UCSD-AML1 (cell line): ENCODE results near the gene FAM20C.

ENCODE experiments used
- DNase-seq: peaks from one replicate; lab custom pipeline; 2025; ENCODE audit not compliant: unreplicated experiment; lab: John Stamatoyannopoulos, UW

The FAM20C gene

DNA sequence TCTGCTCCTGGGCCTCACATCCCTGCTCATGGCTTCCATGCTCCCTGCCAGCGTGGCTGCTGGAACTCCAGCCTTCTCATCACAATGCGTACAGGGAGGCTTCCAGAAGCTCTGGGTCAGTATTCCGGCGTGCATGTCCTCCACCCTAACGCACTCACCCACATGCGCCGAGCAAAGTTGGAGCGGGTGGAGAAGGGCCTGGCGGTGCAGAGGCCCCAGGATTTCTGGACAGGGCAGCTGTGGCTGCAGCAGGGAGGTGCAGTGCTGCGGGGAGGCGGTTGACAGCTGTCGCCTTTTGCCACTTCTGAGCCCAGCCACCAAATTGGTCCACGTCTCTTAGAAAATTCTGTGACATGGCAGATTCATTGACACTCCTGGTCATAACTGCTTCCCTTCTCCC lies 33.6 kb upstream of the FAM20C start:
- DNase-seq, result no peak

DNA sequence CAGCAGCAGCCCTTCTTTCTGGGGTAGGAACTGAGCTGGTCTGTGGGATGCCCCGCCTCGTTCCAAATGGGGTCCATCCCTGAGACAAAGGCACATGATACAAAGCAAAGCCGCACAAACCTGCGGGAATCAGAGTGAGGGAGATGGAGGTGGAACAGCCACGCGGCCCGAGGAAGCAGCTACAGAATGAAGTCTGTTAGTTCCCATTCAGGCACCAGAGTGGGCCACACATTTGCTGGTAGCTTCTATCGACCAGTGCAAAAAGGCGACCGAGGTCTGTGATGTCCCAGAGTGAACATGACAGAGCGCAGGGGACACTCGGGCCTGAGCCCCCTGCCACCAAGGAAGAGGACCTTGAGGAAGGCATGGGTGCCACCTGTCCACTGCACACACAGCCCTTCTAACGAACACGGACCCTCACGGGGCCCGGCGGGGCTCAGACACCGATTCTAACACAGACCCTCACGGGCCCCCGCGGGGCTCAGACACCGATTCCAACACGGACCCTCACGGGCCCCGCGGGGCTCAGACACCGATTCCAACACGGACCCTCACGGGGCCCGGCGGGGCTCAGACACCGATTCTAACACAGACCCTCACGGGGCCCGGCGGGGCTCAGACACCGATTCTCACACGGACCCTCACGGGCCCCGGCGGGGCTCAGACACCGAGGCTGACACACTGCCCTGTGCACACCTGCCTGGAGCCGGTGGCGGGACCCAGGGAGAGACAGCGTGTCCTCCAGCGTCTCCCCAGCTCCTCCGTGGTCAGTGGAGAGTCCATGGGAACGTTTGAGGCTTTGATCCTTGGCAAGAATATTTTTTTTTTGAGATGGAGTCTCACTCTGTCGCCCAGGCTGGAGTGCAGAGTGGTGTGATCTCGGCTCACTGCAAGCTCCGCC lies 32.8 kb upstream of the FAM20C start:
- no peak for DNase-seq

DNA sequence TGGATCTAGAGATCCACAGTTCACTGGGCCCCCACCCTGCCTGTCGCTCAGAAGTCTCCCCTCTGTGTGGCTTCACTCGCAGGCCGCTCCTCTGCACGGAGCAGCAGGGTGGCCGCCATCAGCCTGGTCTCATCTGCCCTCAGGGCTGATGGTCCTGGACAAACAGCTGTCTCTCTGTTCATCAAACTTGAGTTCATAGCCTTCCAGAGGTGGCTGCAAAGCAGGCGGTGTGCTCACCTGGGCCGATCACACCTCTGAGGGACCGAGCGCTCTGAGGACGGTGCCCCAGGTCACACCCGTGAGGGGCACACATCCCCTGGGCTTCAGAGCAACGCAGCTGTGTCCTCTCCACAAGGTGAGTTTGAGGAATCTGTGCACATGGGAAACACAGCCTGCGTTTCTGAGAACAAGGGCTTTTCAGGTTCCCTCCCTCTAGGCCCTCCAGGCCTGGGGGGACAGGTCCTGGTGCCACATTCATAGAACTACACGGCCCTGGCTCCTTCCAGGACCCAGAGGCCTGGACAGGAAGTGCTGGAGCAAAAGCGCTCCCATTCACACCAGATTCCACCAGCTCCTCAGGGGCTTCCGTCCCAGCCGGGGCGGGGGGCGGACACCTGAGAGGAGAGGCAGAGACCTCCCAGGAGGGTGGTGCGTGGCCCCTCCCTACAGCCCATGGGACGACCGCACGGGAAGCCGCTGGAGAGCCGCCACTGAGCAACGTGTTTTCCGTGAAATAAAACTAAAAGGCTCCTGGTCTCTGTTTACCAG lies 31.2 kb upstream of the FAM20C start:
- no peak for DNase-seq

DNA sequence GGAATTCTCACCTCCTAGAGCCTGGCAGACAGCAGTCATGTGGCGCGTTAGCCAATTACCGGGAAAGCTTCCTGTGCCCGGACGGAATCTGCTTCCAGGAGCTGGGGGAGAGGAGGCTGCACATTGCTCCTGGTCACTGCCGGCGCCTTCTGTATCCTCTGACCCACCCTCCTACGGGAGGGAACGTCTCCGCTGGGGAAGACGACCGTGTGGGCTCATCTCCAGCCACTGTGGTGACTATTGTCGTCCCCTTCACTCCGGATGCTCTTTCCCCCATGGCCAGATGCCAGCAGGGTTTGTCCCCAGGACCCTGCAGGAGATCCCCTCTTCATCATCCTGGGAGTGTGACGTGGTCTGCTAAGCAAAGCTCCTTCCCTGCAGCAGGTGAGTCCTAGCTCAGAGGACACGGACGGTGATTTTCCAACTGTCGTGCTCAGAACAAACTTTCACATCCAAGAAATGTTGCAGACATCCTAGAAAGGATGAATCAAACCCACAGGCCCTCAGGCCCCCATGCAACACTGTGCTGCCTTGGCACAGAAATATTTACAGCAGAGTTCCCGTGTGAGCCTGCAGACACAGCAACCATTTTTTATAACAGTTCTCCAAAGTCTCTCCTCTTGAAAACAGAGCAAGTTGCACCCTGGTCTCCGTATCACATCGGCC lies 29.6 kb upstream of the FAM20C start:
- DNase-seq, result no peak

DNA sequence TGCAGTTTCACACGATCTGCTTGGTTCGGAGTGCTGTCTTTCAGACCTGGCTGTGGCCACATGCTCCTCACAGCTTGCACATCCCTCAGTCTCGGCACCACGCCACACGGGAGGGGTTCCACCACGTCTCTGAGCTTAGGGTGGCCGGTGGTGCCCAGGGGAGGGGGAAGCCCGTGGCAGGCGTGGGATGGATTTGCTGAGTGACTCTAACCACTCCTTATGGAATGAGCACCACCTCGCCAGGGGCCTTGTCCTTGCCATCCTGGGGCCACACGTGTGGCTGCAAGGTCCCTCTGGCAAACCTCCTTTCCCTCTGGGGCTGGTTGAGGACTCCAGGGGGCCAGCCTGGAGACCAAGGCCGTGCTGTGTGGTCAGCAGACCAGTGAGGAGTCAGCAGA lies 29.1 kb upstream of the FAM20C start:
- no peak for DNase-seq

DNA sequence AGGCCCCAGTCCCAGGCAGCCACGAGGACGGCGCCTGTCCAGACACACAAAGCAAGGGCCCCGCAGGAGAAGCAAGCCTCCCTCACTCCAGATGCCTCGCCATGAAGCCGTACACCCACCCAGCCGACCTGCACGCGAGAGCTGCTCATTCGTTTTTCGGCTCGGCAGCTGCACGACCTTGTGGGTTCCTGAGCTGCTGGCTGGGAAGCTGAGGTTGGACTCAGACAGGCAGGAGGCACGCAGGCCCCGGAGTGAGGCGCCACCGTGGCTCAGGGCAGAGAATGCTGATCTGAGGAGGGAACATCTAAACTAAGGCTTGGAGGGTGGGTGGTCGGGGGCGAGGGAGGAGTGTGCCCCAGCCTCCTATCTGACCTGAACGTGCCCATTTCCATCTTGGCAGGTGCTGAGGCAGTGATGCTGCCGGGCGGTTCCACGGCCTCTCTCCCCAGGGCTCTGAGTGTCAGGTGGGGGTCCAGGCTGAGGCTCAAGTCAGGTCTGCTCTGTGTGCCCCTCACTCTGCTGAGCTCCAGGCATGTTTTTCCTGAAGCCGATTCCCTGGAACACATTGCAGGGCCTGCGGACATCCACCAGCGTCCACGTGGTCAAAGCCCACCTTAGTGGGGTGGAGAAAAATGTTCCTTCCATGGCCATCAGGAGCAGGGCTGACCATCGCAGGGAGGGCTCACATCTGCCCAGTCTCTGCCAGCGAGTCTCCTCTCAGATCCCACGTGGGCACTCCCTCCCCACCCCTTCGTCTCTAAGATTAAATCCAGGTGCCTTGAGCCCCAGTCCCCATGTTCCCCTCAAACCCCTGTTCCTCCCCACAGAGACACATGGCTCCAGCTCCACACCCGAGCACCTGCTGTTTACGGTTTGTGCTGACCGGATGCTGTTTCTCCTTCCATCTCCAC lies 28.1 kb upstream of the FAM20C start:
- DNase-seq, result peak; percentile 9

DNA sequence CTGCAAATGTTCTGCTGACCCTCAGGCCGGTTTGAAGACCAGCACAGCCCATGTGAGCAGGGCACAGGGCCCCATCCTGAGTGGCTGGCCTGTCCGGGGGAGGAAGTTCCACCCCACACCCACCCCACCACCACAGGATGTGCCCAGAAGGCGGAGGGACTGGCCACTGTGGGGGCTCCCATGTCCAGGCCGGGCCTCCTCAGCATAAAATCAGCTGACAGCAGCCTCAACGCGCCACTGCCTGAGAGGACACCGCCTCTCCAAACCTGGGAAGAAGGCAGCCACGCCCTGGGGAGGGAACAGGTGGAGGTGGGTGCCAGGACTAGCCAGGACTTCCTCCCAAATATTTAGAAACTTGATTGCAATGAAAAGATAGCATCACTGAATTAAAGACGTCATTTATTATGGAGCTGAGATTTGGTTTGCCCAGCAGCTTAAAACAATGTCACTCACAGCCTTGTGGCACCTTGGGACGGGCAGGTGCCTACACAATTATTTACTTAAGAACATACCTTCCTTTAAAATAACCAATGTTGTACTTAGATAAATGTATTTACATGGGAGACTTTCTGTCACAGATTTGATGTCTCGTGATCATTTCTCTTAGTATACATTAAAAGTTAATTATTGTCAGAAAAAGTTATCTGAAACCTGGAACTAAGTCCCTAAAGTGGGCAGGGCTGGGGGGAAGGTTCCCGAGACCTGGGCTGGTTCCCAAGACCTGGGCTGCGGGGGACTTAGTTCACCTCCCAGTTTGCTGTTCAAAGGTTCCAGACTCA lies 27.3 kb upstream of the FAM20C start:
- DNase-seq, result no peak

DNA sequence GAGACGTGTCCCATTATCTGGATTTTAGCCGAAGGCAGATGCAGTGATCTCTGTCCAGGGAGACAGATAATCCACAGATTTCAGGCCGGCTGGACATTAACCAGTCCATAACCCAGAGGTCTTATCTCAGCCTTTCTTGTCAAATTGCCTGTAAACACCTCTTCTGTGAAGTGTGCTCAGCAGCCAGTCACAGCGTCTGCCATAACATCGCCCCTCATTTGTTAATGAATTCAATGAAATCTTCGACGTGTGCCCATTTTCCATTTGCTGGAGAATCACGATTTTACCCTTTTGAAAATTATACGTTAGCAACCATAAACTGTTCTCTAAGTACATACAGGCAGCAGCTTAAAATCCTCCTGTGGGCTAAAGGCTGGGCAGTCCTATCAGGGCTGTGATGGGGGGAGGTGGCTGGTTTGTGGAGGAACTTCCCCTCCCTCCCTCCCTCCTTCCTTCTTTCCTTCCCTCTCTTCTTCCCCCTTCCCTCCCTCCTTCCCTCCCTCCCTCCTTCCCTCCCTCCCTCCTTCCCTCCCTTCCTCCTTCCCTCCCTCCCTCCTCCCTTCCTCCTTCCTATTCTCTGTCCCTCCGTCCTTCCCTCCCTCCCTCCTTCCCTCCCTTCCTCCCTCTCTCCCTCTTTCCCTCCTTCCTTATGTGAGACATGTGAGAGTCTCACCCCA lies 26.6 kb upstream of the FAM20C start:
- DNase-seq, result no peak

DNA sequence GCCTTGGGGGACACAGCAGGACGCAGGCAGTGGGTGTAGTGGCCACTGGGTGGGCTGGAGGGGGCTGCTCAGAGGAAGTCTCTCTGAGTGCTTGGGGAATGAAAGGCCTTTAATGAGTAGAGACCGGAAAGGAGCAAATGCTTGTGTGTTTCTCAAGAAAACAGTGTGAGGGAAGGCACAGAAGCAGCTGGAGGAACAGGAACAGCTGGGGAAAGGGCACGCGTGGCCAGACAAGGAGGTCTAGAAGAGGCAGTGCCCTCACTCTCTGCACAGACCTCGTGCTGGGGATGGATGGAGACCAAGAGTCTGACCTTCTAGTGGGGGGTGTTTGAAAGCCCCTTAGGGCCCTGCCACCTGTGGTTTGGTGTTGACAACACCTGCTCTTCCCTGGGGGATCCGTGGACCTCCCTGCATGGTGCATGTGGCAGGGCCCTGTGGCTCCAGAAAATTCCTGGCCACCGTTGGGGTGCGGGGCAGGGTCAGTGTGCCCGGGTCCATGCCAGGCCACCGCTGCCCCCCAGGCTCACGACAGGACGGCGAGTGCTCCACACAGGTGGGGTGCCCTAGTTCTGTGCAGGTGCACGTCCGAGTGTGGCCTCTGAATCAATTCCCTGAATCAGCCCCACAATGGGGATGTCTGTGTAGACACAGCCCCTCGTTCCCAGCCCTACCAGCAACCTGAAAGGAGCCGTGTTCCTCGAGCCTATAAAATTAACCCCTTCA lies 25.9 kb upstream of the FAM20C start:
- peak; percentile 20 for DNase-seq

DNA sequence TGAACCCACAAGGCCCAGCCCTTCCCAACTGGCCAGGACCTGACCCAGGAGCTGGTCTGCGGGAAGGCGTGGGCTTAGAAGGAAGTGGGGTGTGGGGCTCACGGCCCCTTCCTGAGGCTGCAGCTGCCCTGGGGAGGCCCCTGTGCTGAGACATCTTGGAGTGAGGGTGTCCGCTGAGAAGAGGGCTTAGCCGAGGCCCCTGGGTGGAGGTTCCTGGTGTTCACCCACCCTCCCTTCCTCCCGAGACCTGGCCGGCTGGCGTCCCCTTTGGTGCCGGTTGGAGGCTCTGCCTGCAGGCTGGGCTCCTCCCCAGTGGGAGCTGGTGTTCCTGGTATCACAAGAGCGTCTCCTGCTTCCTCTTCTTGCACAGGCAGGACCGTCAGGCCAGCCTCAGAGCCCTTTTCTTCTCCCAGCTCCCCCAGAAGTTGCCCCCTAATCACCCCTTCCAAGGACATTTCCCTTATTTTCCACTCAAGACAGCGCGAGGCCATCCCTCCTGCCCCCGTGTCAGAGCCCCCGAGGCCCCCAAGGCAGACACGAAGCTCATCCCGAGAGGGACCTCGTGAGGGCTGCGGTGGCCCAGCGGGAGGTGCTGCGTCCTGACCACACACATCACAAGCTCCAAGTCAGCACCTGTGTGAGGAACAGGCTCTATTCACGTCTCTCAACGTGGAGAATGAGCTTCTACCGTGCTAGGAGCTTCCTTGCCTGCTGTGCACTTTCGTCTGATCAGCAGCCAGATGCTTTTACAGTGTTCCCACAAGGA lies 25.1 kb upstream of the FAM20C start:
- DNase-seq, result peak; percentile 38

DNA sequence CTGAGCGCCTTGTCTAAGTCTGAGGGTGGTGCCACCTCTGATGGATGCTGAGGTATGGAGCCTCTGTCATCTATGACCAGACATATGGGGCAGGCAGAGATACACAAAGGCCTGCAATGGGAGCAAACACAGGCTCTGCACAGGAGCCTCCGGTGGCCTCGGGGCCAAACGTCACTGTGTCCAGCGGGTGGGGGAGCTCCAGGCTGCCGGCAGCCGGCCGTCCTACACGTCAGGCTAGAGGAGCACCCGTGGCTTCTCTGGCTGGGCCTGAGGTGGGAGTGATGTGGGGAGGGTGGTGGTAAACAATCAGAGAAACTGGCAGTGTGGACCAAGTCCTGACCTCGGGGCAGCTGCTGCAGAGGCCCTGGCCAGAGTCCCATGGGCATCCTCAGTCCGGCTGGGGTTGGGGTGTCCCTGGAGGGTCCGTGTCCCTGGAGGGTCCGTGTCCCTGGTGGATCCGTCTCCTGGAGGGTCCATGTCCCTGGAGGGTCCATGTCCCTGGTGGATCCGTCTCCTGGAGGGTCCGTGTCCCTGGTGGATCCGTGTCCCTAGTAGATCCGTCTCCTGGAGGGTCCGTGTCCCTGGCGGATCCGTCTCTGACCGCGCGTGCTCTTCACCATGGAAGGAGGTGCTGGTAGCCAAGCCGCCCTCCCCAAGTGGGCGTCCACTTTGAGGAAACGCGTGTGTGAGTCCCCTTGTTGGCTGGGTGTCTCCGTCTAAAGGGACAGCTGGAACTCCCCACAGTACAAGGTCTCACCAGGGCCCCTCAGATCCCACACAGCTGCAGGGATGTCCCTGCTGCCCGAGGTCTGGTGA lies 24.2 kb upstream of the FAM20C start:
- no peak for DNase-seq

DNA sequence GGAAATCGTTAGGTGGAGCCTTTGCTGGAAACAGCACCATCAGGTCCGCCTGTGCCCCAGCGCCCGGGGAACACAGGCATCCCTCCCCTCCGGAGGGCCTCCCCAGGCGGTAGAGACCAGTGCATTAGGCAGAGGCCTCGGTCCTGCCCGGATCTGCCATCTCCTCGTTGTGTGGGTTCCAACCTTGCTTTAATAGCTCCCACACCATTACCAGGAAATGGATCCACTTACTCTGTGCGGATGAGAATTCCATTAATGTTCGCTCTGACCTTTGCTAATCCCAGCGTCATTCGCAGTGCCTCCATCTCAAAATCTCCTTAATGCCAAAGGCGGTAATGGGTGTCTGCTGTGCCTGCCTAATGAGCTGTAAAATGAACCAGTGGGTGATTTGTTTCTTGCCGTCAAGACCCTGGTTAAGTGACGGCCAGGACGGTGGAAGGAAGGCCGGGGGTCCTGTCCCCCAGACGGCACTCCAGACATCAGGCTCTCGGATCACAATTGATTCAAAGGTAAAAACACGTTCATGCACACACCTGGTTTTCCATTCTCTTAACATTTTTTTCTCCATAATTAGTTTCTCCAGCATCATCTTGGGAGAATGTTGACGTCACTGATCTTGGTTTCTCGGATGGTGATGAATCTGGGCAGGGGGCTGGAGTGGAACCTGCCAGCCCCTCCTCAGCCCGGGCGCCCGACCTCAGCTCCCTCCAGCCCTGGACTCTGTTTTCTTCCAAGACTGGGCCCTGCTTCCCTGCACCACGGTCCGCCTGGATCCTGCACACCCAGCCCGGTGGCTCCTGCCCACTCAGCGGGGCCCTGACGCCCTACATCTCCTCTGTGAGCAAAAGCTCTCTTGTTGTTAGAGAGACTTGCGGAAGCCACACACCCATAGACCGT lies 22.8 kb upstream of the FAM20C start:
- no peak for DNase-seq

DNA sequence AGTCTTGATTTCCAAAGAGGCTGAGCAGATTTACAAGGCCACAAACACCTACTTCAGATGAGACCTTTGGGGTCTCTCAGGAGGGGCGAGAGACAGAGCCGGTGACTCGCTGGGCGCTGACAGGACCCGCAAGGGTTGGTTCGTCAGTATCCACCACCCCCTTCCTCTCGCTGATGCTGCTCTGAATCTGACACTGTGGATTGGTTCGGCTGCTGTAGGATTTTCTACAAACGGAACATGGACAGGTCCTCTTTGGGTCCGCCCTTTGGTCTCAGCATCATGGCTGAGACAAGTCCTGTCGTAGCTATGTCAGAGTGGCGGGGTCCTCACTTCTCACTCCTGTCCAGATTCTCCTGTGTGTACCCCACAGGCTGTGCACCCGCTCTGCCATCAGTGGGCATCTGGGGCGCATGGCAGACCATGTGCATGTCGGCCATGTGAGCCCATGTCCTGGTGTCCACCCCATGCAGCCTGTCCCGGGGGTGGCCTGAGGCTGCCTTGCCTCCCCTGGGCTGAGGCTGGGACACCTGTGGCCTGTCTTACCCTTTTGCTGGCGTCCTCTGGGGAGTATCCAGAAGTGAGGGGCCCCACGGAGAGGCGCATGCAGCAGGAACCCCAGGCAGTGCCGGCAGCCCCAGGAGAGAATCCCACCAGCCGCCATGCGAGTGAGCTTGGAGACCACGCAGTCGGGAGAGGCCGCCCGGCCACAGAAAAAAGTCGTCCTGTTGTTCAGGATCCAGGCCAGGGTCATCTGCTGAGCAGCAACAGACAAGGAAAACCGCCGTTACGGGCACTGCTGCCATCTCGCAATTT lies 21.6 kb upstream of the FAM20C start:
- DNase-seq, result no peak

DNA sequence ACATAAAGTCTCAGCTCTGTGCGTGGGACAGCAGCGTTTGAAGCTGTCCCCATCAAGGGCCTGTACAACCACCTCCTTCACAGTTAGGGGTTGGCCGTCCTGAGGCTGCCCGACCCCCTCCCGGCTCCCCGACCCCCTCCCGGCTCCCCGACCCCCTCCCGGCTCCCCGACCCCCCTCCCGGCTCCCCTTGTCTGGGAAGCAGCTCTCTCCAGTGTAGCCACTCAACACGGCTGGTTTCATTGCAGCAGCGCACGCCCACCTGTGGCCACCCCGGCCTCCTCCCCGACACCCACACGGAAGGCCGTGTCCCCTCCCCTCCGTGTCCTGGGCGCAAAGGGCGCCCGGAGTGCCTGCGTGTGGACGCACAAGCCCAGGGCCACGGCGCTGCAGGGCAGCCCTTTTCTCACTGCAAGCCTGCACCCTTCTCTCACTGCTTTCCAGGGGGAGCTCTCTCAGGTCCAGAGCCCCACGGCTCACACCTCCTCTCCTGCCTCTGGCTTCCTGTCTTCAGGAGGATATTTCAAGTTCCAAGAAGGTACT lies 20.9 kb upstream of the FAM20C start:
- no peak for DNase-seq

DNA sequence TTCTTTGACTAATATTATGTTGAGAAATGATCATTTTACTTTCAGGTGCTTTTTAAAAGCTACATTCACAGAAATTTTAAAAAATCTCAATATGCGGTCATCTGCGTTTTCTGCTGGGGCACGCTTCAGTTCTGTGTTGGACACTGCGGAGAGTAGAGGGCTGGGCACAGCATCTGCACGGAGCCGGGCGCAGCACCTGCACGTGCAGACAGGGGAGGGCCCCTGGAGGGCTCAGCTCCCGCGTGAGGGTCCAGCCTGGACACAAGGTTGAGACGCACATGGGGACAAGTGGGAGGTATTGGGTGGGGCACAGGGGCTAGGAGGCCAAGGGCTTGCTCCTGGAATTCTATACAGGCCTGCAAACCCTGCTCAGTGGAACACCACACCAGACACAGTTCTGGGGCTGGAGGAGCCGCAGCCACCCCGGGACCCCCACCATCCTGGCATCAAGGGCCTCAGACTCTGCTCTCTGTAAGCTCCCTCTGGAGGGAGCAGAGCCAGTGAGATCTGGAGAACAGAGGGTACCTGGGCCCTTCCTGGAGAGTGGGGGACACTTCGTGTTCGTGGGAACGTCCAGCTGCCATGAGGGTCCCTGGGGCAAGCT lies 20.4 kb upstream of the FAM20C start:
- no peak for DNase-seq
